ENCODE results near the gene MSRB3.
"Not testable (repeated sequence)": the region's sequence is repeated elsewhere in the genome, so short reads cannot be mapped to it uniquely, and the experiment has no call there.

The MSRB3 gene

DNA sequence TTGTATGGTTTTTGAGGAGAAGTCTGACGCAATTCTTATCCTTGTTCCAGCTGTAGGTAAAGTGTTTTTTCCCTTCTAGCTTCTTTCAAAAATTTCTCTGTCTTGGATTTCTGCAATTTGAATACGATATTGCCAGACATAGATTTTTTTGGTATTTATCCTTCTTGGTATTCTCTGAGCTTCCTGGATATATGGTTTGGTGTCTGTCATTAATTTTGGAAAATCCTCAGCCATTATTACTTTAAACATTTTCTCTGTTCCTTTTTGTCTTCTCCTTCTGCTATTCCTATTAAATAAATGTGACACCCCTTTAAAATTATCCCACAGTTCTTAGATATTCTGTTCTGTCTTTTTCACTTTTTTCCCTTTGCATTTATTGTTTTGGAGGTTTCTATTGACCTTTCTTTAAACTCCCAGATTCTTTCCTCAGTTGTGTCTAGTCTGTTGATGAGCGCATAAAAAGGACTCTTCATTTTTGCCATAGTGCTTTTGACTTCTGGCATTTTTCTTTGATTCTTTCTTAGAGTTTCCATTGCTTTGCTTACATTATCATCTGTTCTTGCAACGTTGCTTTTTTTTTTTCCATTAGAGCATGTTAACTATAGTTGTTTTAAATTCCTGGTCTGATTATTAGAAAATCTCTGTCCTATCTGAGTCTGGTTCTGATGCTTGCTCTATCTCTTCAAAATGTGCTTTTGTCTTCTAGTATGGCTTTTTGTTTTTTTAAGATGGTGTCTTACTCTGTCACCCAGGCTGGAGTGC is 129.1 kb downstream of the MSRB3 start:
- no peak for DNase-seq

DNA sequence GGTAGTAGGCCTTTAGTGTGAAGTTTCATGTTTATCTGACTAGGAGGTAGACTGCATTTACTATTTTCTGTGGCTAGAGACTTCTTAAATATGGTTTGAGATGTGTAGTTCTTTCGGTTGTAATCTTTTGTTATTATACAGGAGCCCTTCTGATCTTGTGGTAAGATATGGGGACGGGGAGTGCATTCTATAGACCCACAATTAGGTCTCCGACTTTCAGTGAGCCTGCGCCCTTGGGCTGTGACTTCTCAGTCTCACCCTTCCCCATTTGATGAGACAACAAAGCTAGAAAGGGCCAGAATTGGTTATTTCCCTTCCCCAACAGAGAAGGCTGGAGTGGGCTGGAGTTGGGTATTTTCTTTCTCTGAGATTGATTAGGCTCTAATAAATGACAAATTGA is 130.0 kb downstream of the MSRB3 start:
- no peak for DNase-seq

GRCh38 chr12:65409726-65410125 is 131.2 kb downstream of the MSRB3 start:
- no peak for DNase-seq

- DNase-seq = no peak
Measured at GRCh38 chr12:65411171-65411570, 132.7 kb downstream of the MSRB3 start.

- DNase-seq = no peak
Measured at GRCh38 chr12:65414526-65414925, 136.0 kb downstream of the MSRB3 start.

DNA sequence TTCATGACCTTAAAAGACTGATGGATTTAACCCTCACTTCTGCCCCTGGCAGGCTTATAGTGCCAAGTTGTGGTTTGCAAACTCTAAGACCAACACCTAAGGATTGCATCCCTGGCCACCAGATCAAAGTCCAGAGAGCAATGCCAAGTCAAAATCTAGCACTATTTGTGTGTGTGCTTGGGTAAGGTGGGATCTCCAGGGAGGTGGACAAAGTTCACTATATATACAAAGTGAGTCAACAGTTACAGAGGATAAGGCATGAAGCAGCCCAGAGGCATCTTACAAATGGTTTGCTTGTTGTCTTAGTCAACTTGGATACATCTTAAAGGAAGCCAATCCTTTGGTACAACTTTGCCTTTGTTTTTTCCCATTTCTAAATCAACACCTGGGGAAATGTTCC is 137.3 kb downstream of the MSRB3 start:
- DNase-seq = no peak

- DNase-seq = no peak
Measured at GRCh38 chr12:65419284-65420072, 141.0 kb downstream of the MSRB3 start.

GRCh38 chr12:65420941-65421340 is 142.5 kb downstream of the MSRB3 start:
- DNase-seq = no peak

DNA sequence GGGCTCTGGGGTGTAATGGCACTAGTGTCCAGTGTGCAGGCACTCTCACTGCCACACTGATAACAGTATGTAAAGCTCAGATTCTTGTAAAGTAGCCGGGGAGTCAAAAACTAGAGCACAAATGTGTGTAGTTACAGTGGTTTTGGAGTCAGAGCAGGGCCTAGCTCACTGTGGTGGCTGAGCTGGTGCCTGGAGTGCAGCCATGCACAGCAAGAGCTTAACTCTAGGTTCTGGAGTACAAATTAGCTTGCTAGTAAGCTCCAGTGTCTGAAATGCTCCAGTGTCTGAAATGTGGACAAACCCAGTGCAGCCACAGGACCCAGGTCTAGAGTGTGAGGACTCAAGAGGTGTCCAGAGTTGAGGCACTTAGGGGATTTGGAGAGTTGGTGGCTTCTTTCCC is 149.2 kb downstream of the MSRB3 start:
- DNase-seq = no peak

- DNase-seq = no peak
Measured at GRCh38 chr12:65430006-65430405, 151.5 kb downstream of the MSRB3 start.

- DNase-seq = no peak
Measured at GRCh38 chr12:65430571-65431306, 152.3 kb downstream of the MSRB3 start.

DNA sequence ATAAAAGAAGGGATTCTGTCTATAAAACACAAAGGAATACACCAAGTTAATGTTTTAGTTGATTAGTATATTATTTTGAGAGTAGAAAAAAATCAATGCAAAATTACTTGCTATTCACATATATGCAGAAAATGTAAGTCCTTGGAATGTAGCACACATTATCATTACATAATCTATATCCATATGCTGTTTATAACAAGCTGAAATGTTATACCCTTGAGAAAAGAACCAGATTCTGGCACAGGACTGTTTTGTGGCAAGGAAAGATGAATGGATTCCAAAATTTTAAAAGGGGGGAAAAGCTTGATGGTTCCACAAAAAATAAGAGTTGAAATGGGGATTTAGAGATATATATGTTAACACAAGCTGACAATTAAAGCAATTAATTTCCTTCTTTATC is 153.6 kb downstream of the MSRB3 start:
- no peak for DNase-seq

DNA sequence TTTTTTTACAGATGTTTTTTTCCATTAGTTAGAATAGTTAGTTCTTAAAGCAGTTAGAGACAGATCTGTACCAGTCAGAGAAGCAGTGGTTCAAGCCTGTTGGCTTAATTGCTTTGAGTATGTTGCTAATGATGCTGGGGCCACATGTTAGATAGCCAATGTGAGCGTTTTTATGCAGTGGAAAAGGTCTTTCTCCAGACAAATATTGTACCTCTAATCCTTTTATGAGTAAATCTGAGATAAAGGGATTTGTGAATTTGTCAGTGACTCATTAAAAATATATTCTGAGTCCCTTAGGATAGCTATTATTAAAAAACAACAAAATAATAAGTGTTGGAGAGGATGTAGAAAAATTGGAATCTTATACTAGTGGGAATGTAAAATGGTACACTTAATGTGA is 154.2 kb downstream of the MSRB3 start:
- no peak for DNase-seq

- no peak for DNase-seq
Measured at GRCh38 chr12:65434737-65435136, 156.3 kb downstream of the MSRB3 start.

DNA sequence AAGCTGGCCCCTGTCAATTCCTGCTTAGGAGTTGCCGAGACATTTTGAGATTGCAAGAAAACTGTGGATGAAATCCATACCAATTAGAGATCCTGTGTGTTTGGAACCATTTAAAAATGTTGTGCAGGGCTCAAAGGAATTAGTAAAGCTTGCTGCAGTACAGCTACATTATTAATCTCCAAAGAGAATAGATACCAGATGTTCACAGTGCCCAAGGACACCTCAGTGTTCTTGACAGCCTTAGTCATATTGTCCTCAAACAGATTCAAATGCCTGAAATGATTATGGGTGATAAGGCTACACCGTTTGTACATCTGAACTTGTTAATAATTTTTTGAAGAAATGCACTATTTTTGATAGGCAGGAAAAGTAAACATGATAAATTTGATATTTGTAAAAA is 164.6 kb downstream of the MSRB3 start:
- no peak for DNase-seq

- DNase-seq = no peak
Measured at GRCh38 chr12:65444996-65445395, 166.5 kb downstream of the MSRB3 start.

DNA sequence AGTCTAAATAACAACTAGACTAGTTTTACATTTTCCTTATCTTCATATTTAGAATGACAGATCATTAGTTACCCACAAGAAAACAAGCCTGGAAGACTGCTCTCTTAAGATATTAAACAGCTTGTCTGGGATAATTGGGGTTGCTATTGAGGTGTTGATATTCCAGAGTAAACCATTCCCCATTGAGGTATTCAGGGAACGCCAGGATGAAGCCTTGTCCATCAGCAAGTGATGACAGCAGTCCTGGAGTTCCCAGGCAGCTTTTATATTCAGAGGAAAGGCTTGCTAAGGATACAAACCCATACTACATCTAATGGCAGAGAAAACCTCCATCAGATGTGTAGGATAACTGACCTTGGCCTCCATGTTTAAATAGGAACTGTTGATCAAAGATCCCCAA is 168.4 kb downstream of the MSRB3 start:
- DNase-seq = no peak

- no peak for DNase-seq
Measured at GRCh38 chr12:65449400-65449799, 170.9 kb downstream of the MSRB3 start.

DNA sequence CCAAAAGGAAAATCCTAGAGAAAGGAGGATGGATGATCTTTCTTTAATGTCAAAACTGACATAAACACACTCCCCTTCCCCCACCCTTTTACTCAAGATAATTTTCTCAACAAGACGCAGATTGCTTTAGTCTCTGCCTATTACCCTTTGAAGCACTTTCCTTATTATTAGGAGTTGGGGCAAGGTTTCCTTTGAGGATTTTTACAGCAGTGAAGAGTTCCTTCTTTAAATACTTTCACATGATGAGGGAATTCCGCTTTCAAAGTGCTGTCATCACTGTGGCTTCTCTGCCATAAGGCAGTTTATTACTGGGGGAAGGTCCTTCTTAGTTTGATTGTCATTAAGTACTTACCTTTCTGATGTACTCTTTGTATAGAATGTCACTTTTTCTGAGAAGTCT is 172.1 kb downstream of the MSRB3 start:
- DNase-seq = no peak

- DNase-seq = no peak
Measured at GRCh38 chr12:65454115-65454787, 175.8 kb downstream of the MSRB3 start.

DNA sequence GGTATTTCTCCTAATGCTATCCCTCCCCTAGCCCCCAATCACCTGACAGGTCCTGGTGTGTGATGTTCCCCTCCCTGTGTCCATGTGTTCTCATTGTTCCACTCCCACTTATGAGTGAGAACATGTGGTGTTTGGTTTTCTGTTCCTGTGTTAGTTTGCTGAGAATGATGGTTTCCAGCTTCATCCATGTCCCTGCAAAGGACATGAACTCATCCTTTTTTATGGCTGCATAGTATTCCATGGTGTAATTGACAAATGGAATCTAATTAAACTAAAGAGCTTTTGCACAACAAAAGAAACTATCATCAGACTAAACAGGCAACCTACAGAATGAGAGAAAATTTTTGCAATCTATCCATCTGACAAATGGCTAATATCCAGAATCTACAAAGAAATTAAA is 178.9 kb downstream of the MSRB3 start:
- not testable (repeated sequence) for DNase-seq

GRCh38 chr12:65458718-65459117 is 180.2 kb downstream of the MSRB3 start:
- DNase-seq = no peak

- DNase-seq = no peak
Measured at GRCh38 chr12:65459545-65459944, 181.1 kb downstream of the MSRB3 start.
